ENCODE data around the gene GSK3A.

The GSK3A gene

GRCh38 chr19:42252365-42253244 lies 10.2 kb upstream of the GSK3A start:
- Histone ChIP-seq H3K36me3 (ENCODE audit: control insufficient read depth, insufficient read depth, low read length) (peaks cover 39% of the 10 kb centered on the region), H3K4me3 (ENCODE audit: extremely low read depth, insufficient read depth, low read length, poor library complexity, severe bottlenecking) (peak overlapping the region; percentile 96), H3K4me1 (ENCODE audit: control insufficient read depth, insufficient read depth, low read length, poor library complexity, severe bottlenecking) (peaks cover 45% of the 10 kb centered on the region), H3K9me3 (ENCODE audit: control insufficient read depth, low read length) (no peaks in the 10 kb centered on the region), H3K27ac (ENCODE audit: low read depth, low read length, severe bottlenecking) (peak overlapping the region; percentile 81)
- 24 to 26% methylated on average over 9 to 12 of the region's 27 CpGs for WGBS, 2 experiments (ENCODE audit: insufficient coverage in 2 of 2)

GRCh38 chr19:42251572-42252358 lies 9.4 kb upstream of the GSK3A start:
- Histone ChIP-seq H3K4me1 (ENCODE audit: control insufficient read depth, insufficient read depth, low read length, poor library complexity, severe bottlenecking) (peaks cover 47% of the 10 kb centered on the region), H3K36me3 (ENCODE audit: control insufficient read depth, insufficient read depth, low read length) (peaks cover 44% of the 10 kb centered on the region), H3K4me3 (ENCODE audit: extremely low read depth, insufficient read depth, low read length, poor library complexity, severe bottlenecking) (peak overlapping the region; percentile 96), H3K27ac (ENCODE audit: low read depth, low read length, severe bottlenecking) (peak overlapping the region; percentile 36), H3K9me3 (ENCODE audit: control insufficient read depth, low read length) (no peaks in the 10 kb centered on the region)
- WGBS, 2 experiments (ENCODE audit: insufficient coverage in 2 of 2) = 87 to 90% methylated on average over 4 of the region's 4 CpGs

- 84 to 90% methylated on average over 6 to 7 of the region's 19 CpGs for WGBS, 2 experiments (ENCODE audit: insufficient coverage in 2 of 2)
- Histone ChIP-seq H3K4me3 (ENCODE audit: extremely low read depth, insufficient read depth, low read length, poor library complexity, severe bottlenecking) (peak overlapping the region; percentile 8), H3K9me3 (ENCODE audit: control insufficient read depth, low read length) (no peaks in the 10 kb centered on the region), H3K36me3 (ENCODE audit: control insufficient read depth, insufficient read depth, low read length) (peaks cover 49% of the 10 kb centered on the region), H3K4me1 (ENCODE audit: control insufficient read depth, insufficient read depth, low read length, poor library complexity, severe bottlenecking) (peaks cover 49% of the 10 kb centered on the region), H3K27ac (ENCODE audit: low read depth, low read length, severe bottlenecking) (no peak overlapping the region)
Measured at GRCh38 chr19:42250666-42251531, 8.5 kb upstream of the GSK3A start.

- peaks cover 49% of the 10 kb centered on the region for H3K36me3 ChIP-seq (ENCODE audit: control insufficient read depth, insufficient read depth, low read length)
- no peak overlapping the region for H3K27ac ChIP-seq (ENCODE audit: low read depth, low read length, severe bottlenecking)
- no peaks in the 10 kb centered on the region for H3K9me3 ChIP-seq (ENCODE audit: control insufficient read depth, low read length)
- 95 to 98% methylated on average over 14 to 15 of the region's 15 CpGs for WGBS, 2 experiments (ENCODE audit: insufficient coverage in 2 of 2)
- H3K4me1 ChIP-seq (ENCODE audit: control insufficient read depth, insufficient read depth, low read length, poor library complexity, severe bottlenecking) = peaks cover 49% of the 10 kb centered on the region
- no peak overlapping the region for H3K4me3 ChIP-seq (ENCODE audit: extremely low read depth, insufficient read depth, low read length, poor library complexity, severe bottlenecking)
Measured at GRCh38 chr19:42250183-42250665, 7.8 kb upstream of the GSK3A start.

GRCh38 chr19:42249769-42250168 lies 7.4 kb upstream of the GSK3A start:
- Histone ChIP-seq H3K27ac (ENCODE audit: low read depth, low read length, severe bottlenecking) (no peak overlapping the region), H3K4me1 (ENCODE audit: control insufficient read depth, insufficient read depth, low read length, poor library complexity, severe bottlenecking) (peaks cover 52% of the 10 kb centered on the region), H3K4me3 (ENCODE audit: extremely low read depth, insufficient read depth, low read length, poor library complexity, severe bottlenecking) (no peak overlapping the region), H3K36me3 (ENCODE audit: control insufficient read depth, insufficient read depth, low read length) (peaks cover 49% of the 10 kb centered on the region), H3K9me3 (ENCODE audit: control insufficient read depth, low read length) (no peaks in the 10 kb centered on the region)
- 90 to 98% methylated on average over 5 of the region's 6 CpGs for WGBS, 2 experiments (ENCODE audit: insufficient coverage in 2 of 2)

- peaks cover 52% of the 10 kb centered on the region for H3K4me1 ChIP-seq (ENCODE audit: control insufficient read depth, insufficient read depth, low read length, poor library complexity, severe bottlenecking)
- 96 to 98% methylated on average over 25 to 35 of the region's 36 CpGs for WGBS, 2 experiments (ENCODE audit: insufficient coverage in 2 of 2)
- no peak overlapping the region for H3K27ac ChIP-seq (ENCODE audit: low read depth, low read length, severe bottlenecking)
- no peak overlapping the region for H3K4me3 ChIP-seq (ENCODE audit: extremely low read depth, insufficient read depth, low read length, poor library complexity, severe bottlenecking)
- H3K9me3 ChIP-seq (ENCODE audit: control insufficient read depth, low read length) = no peaks in the 10 kb centered on the region
- peaks cover 49% of the 10 kb centered on the region for H3K36me3 ChIP-seq (ENCODE audit: control insufficient read depth, insufficient read depth, low read length)
Measured at GRCh38 chr19:42249149-42249750, 6.8 kb upstream of the GSK3A start.

- H3K27ac ChIP-seq (ENCODE audit: low read depth, low read length, severe bottlenecking) = no peak overlapping the region
- WGBS, 2 experiments (ENCODE audit: insufficient coverage in 2 of 2) = 96% methylated on average over 33 to 39 of the region's 41 CpGs
- H3K9me3 ChIP-seq (ENCODE audit: control insufficient read depth, low read length) = no peaks in the 10 kb centered on the region
Measured at GRCh38 chr19:42248270-42249148, 6.1 kb upstream of the GSK3A start.

GRCh38 chr19:42247640-42248199 lies 5.3 kb upstream of the GSK3A start:
- peaks cover 56% of the 10 kb centered on the region for H3K4me1 ChIP-seq (ENCODE audit: control insufficient read depth, insufficient read depth, low read length, poor library complexity, severe bottlenecking)
- peak overlapping the region; percentile 29 for H3K27ac ChIP-seq (ENCODE audit: low read depth, low read length, severe bottlenecking)
- WGBS, 2 experiments (ENCODE audit: insufficient coverage in 2 of 2) = no CpG with 5 or more reads among the region's 6 CpGs

More at GRCh38 chr19:42248270-42249148, 6.1 kb upstream of the GSK3A start:
- H3K4me3 ChIP-seq (ENCODE audit: extremely low read depth, insufficient read depth, low read length, poor library complexity, severe bottlenecking) = no peak overlapping the region
- peaks cover 49% of the 10 kb centered on the region for H3K36me3 ChIP-seq (ENCODE audit: control insufficient read depth, insufficient read depth, low read length)
- peaks cover 56% of the 10 kb centered on the region for H3K4me1 ChIP-seq (ENCODE audit: control insufficient read depth, insufficient read depth, low read length, poor library complexity, severe bottlenecking)

GRCh38 chr19:42246922-42247639 lies 4.7 kb upstream of the GSK3A start:
- Histone ChIP-seq H3K36me3 (ENCODE audit: control insufficient read depth, insufficient read depth, low read length) (peaks cover 49% of the 10 kb centered on the region), H3K4me1 (ENCODE audit: control insufficient read depth, insufficient read depth, low read length, poor library complexity, severe bottlenecking) (peaks cover 51% of the 10 kb centered on the region), H3K27ac (ENCODE audit: low read depth, low read length, severe bottlenecking) (peak overlapping the region; percentile 73), H3K9me3 (ENCODE audit: control insufficient read depth, low read length) (no peaks in the 10 kb centered on the region), H3K4me3 (ENCODE audit: extremely low read depth, insufficient read depth, low read length, poor library complexity, severe bottlenecking) (no peak overlapping the region)
- 95 to 98% methylated on average over 5 to 6 of the region's 7 CpGs for WGBS, 2 experiments (ENCODE audit: insufficient coverage in 2 of 2)

More at GRCh38 chr19:42247640-42248199, 5.3 kb upstream of the GSK3A start:
- Histone ChIP-seq H3K9me3 (ENCODE audit: control insufficient read depth, low read length) (no peaks in the 10 kb centered on the region), H3K36me3 (ENCODE audit: control insufficient read depth, insufficient read depth, low read length) (peaks cover 49% of the 10 kb centered on the region), H3K4me3 (ENCODE audit: extremely low read depth, insufficient read depth, low read length, poor library complexity, severe bottlenecking) (no peak overlapping the region)
